ENCODE measurements around the gene PDYN.
A peak's percentile ranks its signal among the peaks of the same experiment; 100 is the strongest.

The PDYN gene

DNA sequence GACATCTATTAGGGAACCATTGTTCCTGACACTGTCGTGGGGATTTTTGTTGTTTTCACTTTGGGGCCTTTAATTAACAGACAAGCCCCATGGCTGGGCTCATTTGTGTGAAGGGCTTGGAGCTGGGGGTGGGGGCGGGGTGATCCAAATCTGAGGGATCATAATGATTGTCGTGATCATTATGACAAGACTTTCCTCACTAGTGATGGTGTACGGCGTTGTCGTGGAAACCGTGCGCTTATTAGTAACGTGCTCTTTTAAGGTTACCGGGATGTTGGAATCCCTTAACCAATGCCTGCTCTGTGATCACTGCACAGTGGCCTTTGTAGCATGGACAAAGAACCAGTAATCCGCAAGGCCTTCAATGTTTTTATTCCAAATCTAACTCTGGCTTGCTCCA lies 18.6 kb downstream of the PDYN start:
- no peak overlapping the region for H3K27ac Mint-ChIP-seq
- H3K4me3 Mint-ChIP-seq, result no peak overlapping the region
- peaks cover 44% of the 10 kb centered on the region for H3K27me3 Mint-ChIP-seq
- intact Hi-C loops (cut with micrococcal nuclease), result no loop called here
- no peaks in the 10 kb centered on the region for H3K4me1 Mint-ChIP-seq (ENCODE audit: low read depth)
- H3K36me3 Mint-ChIP-seq (ENCODE audit: low read depth), result no peaks in the 10 kb centered on the region
- no peaks in the 10 kb centered on the region for H3K9me3 Mint-ChIP-seq

DNA sequence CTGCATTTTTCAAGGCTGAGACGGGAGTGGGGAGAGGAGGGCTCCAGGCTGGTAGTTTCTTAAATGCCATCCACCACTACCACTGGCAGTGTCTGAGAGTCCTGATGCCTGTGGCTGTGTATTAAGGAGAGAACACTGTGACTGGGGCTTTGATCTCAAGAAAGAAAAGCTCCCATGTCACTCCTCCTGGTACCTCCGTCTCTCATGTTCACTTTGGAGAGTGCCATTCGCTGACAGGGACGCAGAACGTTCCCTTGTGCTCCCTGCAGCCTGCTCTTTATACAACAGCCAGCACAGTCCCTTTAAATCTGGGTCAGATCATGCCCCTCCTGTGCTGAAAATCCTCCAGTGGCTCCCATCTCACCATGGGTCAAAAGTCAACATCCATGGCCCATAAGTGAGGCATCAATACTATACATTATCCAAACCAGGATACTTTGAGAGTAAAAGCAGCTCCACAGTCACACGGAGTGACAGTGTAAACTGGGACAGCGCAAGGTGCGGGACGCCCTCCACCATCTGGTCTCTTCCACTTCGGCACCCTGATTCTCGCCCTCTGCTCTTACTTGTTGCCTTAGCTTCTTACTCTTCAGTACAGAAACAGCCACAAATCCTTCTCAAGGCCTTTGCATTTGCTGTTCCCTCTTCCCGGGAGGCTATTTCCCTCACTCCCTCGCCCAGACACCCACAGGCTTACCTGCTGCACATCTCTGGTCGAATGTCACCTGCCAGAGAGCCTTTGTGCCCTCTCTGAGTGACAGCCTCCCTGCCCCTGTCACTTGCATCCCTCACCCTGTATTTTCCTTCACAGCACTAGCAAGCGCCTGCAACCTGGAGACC lies 20.0 kb downstream of the PDYN start:
- Mint-ChIP-seq H3K4me3 (no peak overlapping the region), H3K36me3 (ENCODE audit: low read depth) (no peaks in the 10 kb centered on the region), H3K4me1 (ENCODE audit: low read depth) (no peaks in the 10 kb centered on the region), H3K9me3 (no peaks in the 10 kb centered on the region), H3K27me3 (peaks cover 39% of the 10 kb centered on the region), H3K27ac (no peak overlapping the region)
- intact Hi-C loops (cut with micrococcal nuclease), result no loop called here

DNA sequence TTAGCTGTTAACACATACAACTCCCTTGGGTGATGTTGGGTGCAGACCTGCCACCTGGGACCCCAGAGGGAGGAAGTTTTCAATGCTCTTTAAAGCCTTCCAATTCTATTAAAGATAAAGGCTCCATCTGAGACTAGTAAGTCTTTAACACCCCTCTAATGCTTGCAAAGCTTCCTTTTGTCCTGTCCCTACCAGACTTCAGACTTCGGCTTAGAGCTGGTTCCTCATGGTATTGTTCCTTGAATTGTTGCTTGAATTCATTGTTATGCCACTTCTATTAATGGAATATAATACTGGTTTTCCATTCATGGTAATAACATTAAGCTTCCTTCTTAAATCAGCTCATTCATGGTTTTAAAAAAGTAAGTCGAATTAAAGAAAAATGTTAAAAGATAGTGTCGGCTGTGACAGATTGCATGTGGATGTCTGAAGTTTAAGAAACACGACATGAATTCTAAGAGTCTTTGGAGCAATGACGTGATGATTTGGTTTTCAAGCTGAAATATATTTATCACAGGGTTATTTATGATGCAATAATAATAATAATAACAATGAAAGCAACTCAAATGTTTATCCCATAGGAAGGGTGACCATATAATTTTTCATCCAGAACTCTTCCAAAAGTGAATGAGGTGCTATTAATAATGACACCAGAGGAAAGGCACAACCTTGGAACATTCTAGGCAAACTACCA lies 21.8 kb downstream of the PDYN start:
- intact Hi-C loops (cut with micrococcal nuclease), result no loop called here
- Mint-ChIP-seq H3K4me3 (no peak overlapping the region), H3K4me1 (ENCODE audit: low read depth) (no peaks in the 10 kb centered on the region), H3K36me3 (ENCODE audit: low read depth) (no peaks in the 10 kb centered on the region), H3K27ac (no peak overlapping the region), H3K9me3 (no peaks in the 10 kb centered on the region), H3K27me3 (peaks cover 25% of the 10 kb centered on the region)

DNA sequence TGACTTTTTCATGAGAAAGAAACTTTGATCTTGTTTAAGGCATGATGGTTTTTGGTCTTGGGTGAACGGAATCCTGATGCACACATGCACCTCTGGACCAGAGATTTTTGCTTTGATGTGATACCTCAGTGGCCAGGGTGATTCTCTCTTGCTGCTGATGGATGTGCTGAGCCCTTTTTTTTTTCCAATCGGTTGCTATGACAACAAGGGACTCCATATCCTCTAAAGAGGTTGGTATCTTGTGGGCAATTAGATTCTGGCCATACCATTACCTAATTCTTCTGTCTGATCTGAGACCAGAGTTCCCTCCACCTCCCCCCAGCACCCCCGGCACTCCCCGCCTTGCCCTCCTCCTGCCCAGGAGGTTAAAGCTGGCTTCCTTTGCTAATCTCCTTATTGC lies 24.9 kb downstream of the PDYN start:
- Mint-ChIP-seq H3K27me3 (peaks cover 13% of the 10 kb centered on the region), H3K4me3 (no peak overlapping the region), H3K27ac (no peak overlapping the region), H3K9me3 (no peaks in the 10 kb centered on the region), H3K4me1 (ENCODE audit: low read depth) (peaks cover 28% of the 10 kb centered on the region), H3K36me3 (ENCODE audit: low read depth) (no peaks in the 10 kb centered on the region)
- intact Hi-C loops (cut with micrococcal nuclease), result no loop called here

GRCh38 chr20:1965520-1966351 lies 28.1 kb downstream of the PDYN start:
- H3K4me1 Mint-ChIP-seq (ENCODE audit: low read depth), result peaks cover 38% of the 10 kb centered on the region
- peaks cover 1% of the 10 kb centered on the region for H3K27me3 Mint-ChIP-seq
- no peaks in the 10 kb centered on the region for H3K36me3 Mint-ChIP-seq (ENCODE audit: low read depth)
- intact Hi-C loops (cut with micrococcal nuclease), result loop anchor here (1.0 kb wide), 1 partner anchor 207 kb away; no protein-coding TSS in a partner anchor
- H3K9me3 Mint-ChIP-seq, result no peaks in the 10 kb centered on the region
- H3K27ac Mint-ChIP-seq, result peak overlapping the region; percentile 40
- no peak overlapping the region for H3K4me3 Mint-ChIP-seq

GRCh38 chr20:1964659-1965405 lies 29.0 kb downstream of the PDYN start:
- Mint-ChIP-seq H3K27me3 (peaks cover 1% of the 10 kb centered on the region), H3K4me3 (no peak overlapping the region), H3K27ac (peak overlapping the region; percentile 40), H3K36me3 (ENCODE audit: low read depth) (no peaks in the 10 kb centered on the region), H3K4me1 (ENCODE audit: low read depth) (peaks cover 38% of the 10 kb centered on the region), H3K9me3 (no peaks in the 10 kb centered on the region)
- intact Hi-C loops (cut with micrococcal nuclease), result loop anchor here (1.0 kb wide), 1 partner anchor 207 kb away; no protein-coding TSS in a partner anchor

GRCh38 chr20:1964061-1964460 lies 29.8 kb downstream of the PDYN start:
- no peaks in the 10 kb centered on the region for H3K36me3 Mint-ChIP-seq (ENCODE audit: low read depth)
- intact Hi-C loops (cut with micrococcal nuclease), result no loop called here
- no peak overlapping the region for H3K27ac Mint-ChIP-seq
- H3K4me3 Mint-ChIP-seq, result no peak overlapping the region
- peaks cover 1% of the 10 kb centered on the region for H3K27me3 Mint-ChIP-seq
- peaks cover 38% of the 10 kb centered on the region for H3K4me1 Mint-ChIP-seq (ENCODE audit: low read depth)
- H3K9me3 Mint-ChIP-seq, result no peaks in the 10 kb centered on the region

DNA sequence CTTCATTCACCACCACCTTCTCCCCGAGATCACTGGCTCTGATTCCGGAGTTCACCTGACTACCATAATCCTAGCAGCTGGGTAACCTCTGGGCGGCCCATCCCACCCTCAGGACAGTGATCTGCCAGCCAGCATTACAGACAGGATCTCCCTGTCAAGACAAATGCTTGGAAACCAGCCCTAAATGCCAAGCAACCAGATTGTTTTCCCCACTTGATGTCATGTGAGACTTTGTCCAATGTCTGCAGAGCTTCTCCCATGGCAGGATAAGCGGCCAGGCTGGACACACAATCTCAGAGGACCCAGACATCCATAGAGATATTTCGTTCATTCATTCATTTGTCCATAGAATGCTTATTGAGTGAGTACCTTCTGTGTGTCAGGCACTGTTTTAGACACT lies 32.5 kb downstream of the PDYN start:
- Mint-ChIP-seq H3K4me1 (ENCODE audit: low read depth) (peaks cover 34% of the 10 kb centered on the region), H3K27ac (no peak overlapping the region), H3K4me3 (no peak overlapping the region), H3K27me3 (peaks cover 1% of the 10 kb centered on the region), H3K36me3 (ENCODE audit: low read depth) (no peaks in the 10 kb centered on the region), H3K9me3 (no peaks in the 10 kb centered on the region)
- intact Hi-C loops (cut with micrococcal nuclease), result no loop called here

DNA sequence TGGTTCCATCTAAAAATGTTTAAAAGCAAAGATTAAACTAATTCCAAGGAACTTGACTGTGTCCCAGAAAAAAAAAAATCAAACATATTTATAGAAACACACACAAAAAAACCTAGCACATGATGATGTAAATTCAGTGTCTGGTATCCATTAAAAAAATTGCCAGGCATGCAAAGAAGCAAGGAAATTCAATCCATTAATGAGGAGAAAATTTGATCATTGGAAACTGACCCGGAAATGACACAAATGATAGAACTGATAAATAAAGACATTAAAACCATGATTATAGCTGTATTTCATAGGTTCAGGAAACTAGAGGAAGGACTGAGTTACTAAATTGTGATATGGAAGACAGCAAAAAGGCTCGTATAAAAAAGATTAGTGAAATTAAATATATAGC lies 34.7 kb downstream of the PDYN start:
- intact Hi-C loops (cut with micrococcal nuclease), result no loop called here
- Mint-ChIP-seq H3K27ac (no peak overlapping the region), H3K4me3 (no peak overlapping the region), H3K36me3 (ENCODE audit: low read depth) (no peaks in the 10 kb centered on the region), H3K9me3 (no peaks in the 10 kb centered on the region), H3K4me1 (ENCODE audit: low read depth) (peaks cover 25% of the 10 kb centered on the region), H3K27me3 (peaks cover 1% of the 10 kb centered on the region)

DNA sequence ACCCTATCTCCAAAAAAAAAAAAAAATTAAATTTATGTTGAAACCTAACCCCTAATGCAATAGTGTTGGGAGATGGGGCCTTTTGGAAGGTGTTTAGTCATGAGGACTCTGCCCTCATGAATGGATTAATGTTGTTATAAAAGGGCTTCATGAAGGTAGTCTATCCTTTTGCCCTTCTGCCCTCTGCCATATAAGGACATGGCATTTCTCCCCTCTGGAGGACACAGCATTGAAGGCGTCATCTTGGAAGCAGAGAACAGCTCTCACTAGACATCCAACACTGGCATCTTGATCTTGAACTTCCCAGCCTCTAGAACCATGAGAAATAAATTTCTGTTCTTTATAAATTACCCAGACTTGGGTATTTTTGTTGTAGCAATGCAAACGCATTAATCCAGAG lies 35.4 kb downstream of the PDYN start:
- peaks cover 1% of the 10 kb centered on the region for H3K27me3 Mint-ChIP-seq
- no peaks in the 10 kb centered on the region for H3K36me3 Mint-ChIP-seq (ENCODE audit: low read depth)
- H3K27ac Mint-ChIP-seq, result no peak overlapping the region
- no peak overlapping the region for H3K4me3 Mint-ChIP-seq
- peaks cover 27% of the 10 kb centered on the region for H3K4me1 Mint-ChIP-seq (ENCODE audit: low read depth)
- intact Hi-C loops (cut with micrococcal nuclease), result no loop called here
- no peaks in the 10 kb centered on the region for H3K9me3 Mint-ChIP-seq

DNA sequence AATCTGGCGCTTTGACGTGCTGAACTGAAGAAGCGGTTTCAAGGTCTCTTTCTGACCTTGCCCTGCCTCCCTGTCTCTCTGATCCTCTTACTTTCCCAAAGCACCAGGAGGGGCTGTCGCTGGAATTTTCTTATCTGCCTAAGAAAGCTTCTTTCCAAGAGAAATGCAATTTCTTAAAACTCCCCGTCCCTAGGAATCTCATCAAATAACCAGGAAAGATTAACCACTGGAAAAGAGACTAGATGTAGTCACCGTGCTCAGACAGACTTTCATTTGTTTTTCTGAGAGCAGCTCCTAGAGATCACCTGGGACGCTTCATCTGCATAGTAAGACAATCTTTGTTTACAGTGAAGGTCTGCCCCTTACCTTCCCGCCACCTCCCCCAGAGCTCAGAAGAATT lies 38.6 kb downstream of the PDYN start:
- Mint-ChIP-seq H3K27ac (peak overlapping the region; percentile 46), H3K9me3 (no peaks in the 10 kb centered on the region), H3K27me3 (no peaks in the 10 kb centered on the region), H3K4me3 (no peak overlapping the region), H3K4me1 (ENCODE audit: low read depth) (peaks cover 48% of the 10 kb centered on the region), H3K36me3 (ENCODE audit: low read depth) (no peaks in the 10 kb centered on the region)
- intact Hi-C loops (cut with micrococcal nuclease), result no loop called here

DNA sequence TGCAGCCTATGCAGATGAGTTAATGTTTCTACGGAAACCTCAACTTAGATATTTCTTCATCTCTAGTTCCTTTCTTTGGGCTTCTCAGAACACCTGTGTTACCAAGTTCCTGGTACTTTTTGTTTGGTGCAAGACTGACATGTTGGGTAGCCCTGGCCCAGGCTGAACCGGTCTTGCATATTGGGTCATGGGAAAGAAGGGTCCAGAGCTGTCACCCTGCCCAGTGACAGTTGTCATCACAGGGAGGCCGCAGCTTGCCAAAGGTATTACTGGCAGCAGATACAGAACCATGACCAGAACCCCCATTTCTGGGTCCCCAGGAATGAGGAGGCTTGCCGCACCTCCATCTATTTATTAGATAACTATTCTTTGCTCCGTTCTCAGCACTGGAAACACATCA lies 40.2 kb downstream of the PDYN start:
- no peak overlapping the region for H3K4me3 Mint-ChIP-seq
- peaks cover 64% of the 10 kb centered on the region for H3K4me1 Mint-ChIP-seq (ENCODE audit: low read depth)
- no peak overlapping the region for H3K27ac Mint-ChIP-seq
- no peaks in the 10 kb centered on the region for H3K27me3 Mint-ChIP-seq
- no peaks in the 10 kb centered on the region for H3K9me3 Mint-ChIP-seq
- intact Hi-C loops (cut with micrococcal nuclease), result no loop called here
- no peaks in the 10 kb centered on the region for H3K36me3 Mint-ChIP-seq (ENCODE audit: low read depth)

GRCh38 chr20:1952737-1953530 lies 40.9 kb downstream of the PDYN start:
- no peak overlapping the region for H3K27ac Mint-ChIP-seq
- no peaks in the 10 kb centered on the region for H3K27me3 Mint-ChIP-seq
- intact Hi-C loops (cut with micrococcal nuclease), result no loop called here
- peaks cover 71% of the 10 kb centered on the region for H3K4me1 Mint-ChIP-seq (ENCODE audit: low read depth)
- no peaks in the 10 kb centered on the region for H3K9me3 Mint-ChIP-seq
- H3K4me3 Mint-ChIP-seq, result no peak overlapping the region
- no peaks in the 10 kb centered on the region for H3K36me3 Mint-ChIP-seq (ENCODE audit: low read depth)

Measured in dendritic cell treated with granulocyte-macrophage colony-stimulating factor and Interleukin-4, amounts not matched to agents 40 ng/mL and 50 ng/mL, for 4 days (primary cell).